Left ventricle myocardium inferior (tissue), 1 donor: ENCODE measurements around the gene SLC1A7. TPM values are rescaled to one million over a fixed set of nuclear protein-coding genes. Genes with fewer than 3 reads are reported as not detected.

Experiments used
- DNase-seq: peaks from one replicate; pipeline ENCODE4 v3.0.0-alpha.2; 2020
- H3K27ac ChIP-seq: fragments of 200-600 bp; replicated peaks from 2 replicates; pipeline ENCODE4 v1.8.0; 2021
- H3K27me3 ChIP-seq: fragments of 200-600 bp; 2 replicates; pipeline ENCODE4 v1.8.0; 2021; ENCODE audit warnings: low read depth
- H3K36me3 ChIP-seq: fragments of 200-600 bp; 2 replicates; pipeline ENCODE4 v1.8.0; 2021
- H3K4me1 ChIP-seq: fragments of 200-600 bp; 2 replicates; pipeline ENCODE4 v1.8.0; 2021
- H3K4me3 ChIP-seq: fragments of 200-600 bp; 2 replicates; pipeline ENCODE4 v1.8.0; 2021; ENCODE audit warnings: mild to moderate bottlenecking, moderate library complexity
- H3K9me3 ChIP-seq: fragments of 200-600 bp; replicated peaks from 2 replicates; pipeline ENCODE4 v1.8.0; 2021
- intact Hi-C: fragments of 100-400 bp; cut with micrococcal nuclease; formaldehyde crosslinking; loops from one replicate; pipeline ENCODE4 v1.11.0; 2022
- total RNA-seq: library from RNA; stranded (reverse); fragmentation: NEBNext Ultra II Directional; extraction: Animal tissue kit (Norgen Biotek cat#: 25700); gene quantifications from one replicate; pipeline ENCODE4 v1.2.1, GENCODE V29; 2021
- TF ChIP-seq, protein P1 (sequence below): fragments of 200-600 bp; IDR thresholded peaks from 2 replicates; pipeline ENCODE4 v1.8.0; 2021; ENCODE audit warnings: antibody characterized with exemption, mild to moderate bottlenecking, borderline replicate concordance
- donor health status: DM: no; HTN: yes; CAD: no; lungs with severe emphysema.

Gene SLC1A7
- total RNA-seq, 1 donor from 2014 or later: 0.44 TPM

DNA sequence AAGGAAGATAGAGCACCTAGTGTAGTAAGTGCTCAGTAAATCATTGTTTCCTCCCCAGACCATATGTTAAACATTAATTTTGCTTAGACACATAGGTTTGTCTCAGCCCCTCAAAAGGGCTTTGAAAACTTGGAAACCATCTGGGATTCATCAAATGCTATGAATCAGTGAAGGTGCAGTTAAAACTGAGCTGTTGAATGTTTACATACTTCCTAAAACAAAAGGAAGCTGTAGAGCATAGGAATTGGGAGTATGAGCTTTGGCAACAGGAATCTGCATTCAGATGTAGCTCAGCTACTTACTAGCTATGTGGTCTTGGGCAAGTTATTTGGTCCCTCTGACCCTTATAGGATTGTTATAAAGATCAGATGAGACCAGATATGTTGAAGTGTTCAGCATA, 99.2 kb downstream of the SLC1A7 start:
- H3K4me3 ChIP-seq: no peak overlapping the region
- H3K27me3 ChIP-seq: no peaks in the 10 kb centered on the region
- TF ChIP-seq, protein P1, sequence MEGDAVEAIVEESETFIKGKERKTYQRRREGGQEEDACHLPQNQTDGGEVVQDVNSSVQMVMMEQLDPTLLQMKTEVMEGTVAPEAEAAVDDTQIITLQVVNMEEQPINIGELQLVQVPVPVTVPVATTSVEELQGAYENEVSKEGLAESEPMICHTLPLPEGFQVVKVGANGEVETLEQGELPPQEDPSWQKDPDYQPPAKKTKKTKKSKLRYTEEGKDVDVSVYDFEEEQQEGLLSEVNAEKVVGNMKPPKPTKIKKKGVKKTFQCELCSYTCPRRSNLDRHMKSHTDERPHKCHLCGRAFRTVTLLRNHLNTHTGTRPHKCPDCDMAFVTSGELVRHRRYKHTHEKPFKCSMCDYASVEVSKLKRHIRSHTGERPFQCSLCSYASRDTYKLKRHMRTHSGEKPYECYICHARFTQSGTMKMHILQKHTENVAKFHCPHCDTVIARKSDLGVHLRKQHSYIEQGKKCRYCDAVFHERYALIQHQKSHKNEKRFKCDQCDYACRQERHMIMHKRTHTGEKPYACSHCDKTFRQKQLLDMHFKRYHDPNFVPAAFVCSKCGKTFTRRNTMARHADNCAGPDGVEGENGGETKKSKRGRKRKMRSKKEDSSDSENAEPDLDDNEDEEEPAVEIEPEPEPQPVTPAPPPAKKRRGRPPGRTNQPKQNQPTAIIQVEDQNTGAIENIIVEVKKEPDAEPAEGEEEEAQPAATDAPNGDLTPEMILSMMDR: no peak
- peaks cover 45% of the 10 kb centered on the region for H3K36me3 ChIP-seq
- H3K9me3 ChIP-seq: no peaks in the 10 kb centered on the region
- no peak overlapping the region for H3K27ac ChIP-seq
- H3K4me1 ChIP-seq: peaks cover 21% of the 10 kb centered on the region
- intact Hi-C loops: no loop called here
- DNase-seq: no peak

DNA sequence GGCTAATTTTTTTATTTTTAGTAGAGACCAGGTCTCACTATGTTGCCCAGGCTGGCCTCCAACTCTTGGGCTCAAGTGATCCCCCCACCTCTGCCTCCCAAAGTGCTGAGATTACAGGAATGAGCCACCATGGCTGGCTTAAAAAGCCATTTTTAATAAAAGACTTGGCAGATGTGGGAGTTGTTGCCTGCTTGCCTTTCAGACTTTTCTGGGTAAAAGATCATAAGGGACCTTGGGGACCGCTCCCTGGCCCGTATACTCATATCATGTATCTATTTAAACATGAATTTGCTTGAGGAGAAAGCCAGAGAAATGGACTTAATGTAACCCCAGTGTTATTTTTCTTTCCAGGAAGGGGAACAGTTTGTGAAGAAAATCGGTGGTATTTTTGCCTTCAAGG, 103.9 kb downstream of the SLC1A7 start:
- no peak overlapping the region for H3K27ac ChIP-seq

More for the DNA sequence above, 103.9 kb downstream of the SLC1A7 start:
- intact Hi-C loops: no loop called here
- TF ChIP-seq, protein P1: no peak
- peaks cover 49% of the 10 kb centered on the region for H3K36me3 ChIP-seq
- H3K9me3 ChIP-seq: no peaks in the 10 kb centered on the region
- DNase-seq: no peak
- no peaks in the 10 kb centered on the region for H3K4me1 ChIP-seq
- H3K4me3 ChIP-seq: no peak overlapping the region
- no peaks in the 10 kb centered on the region for H3K27me3 ChIP-seq

Other genes starting within 250 kb of the SLC1A7 start
- gene ECHDC2, start 220.9 kb downstream of the SLC1A7 start, total RNA-seq: 119 TPM
- 130 TPM for gene SCP2, start 215.4 kb downstream of the SLC1A7 start, total RNA-seq
- 22.9 TPM for gene PODN, start 80.4 kb downstream of the SLC1A7 start, total RNA-seq
- gene CPT2, start 54.2 kb upstream of the SLC1A7 start, total RNA-seq: 31.7 TPM
- 61.1 TPM for gene CZIB, start 78.0 kb upstream of the SLC1A7 start, total RNA-seq
- 29.5 TPM for gene MAGOH, start 95.9 kb upstream of the SLC1A7 start, total RNA-seq
- 1.8 TPM for gene LRP8, start 185.4 kb upstream of the SLC1A7 start, total RNA-seq